Hepatocyte (in vitro differentiated cells): Measurements from ENCODE around the gene CCER1. TPM values are rescaled to one million over a fixed set of nuclear protein-coding genes. Genes with fewer than 3 reads are reported as not detected.

Experiments
- DNase-seq: peaks from one replicate; pipeline ENCODE4 v3.0.0-alpha.2; 2016; ENCODE audit warnings: low spot score
- H2AFZ ChIP-seq: fragments of 200-600 bp; sonication (generic); 2 replicates; pipeline ENCODE4 v1.6.0; 2016; ENCODE audit warnings: antibody characterized with exemption, mild to moderate bottlenecking
- H3K27ac ChIP-seq: fragments of 200-600 bp; sonication (generic); 2 replicates; pipeline ENCODE4 v1.5.1; 2016; ENCODE audit warnings: mild to moderate bottlenecking
- H3K27me3 ChIP-seq: fragments of 200-600 bp; sonication (generic); 2 replicates; pipeline ENCODE4 v1.6.1; 2016
- H3K36me3 ChIP-seq: fragments of 200-600 bp; sonication (generic); replicated peaks from 2 replicates; pipeline ENCODE4 v1.5.1; 2016; ENCODE audit warnings: low read depth; ENCODE audit not compliant: insufficient read depth
- H3K4me1 ChIP-seq: fragments of 200-600 bp; sonication (generic); 2 replicates; pipeline ENCODE4 v1.5.1; 2016; ENCODE audit warnings: mild to moderate bottlenecking, moderate library complexity; ENCODE audit not compliant: insufficient read depth
- H3K4me2 ChIP-seq: fragments of 200-600 bp; sonication (generic); 2 replicates; pipeline ENCODE4 v1.6.0; 2016
- H3K4me3 ChIP-seq: fragments of 200-600 bp; sonication (generic); 2 replicates; pipeline ENCODE4 v1.5.1; 2016; ENCODE audit warnings: mild to moderate bottlenecking
- H3K79me2 ChIP-seq: fragments of 200-600 bp; sonication (generic); 2 replicates; pipeline ENCODE4 v1.6.0; 2017; ENCODE audit warnings: mild to moderate bottlenecking
- H3K9me2 ChIP-seq: fragments of 200-600 bp; sonication (generic); replicated peaks from 2 replicates; pipeline ENCODE4 v1.6.0; 2017; ENCODE audit warnings: mild to moderate bottlenecking; ENCODE audit not compliant: insufficient read depth
- H3K9me3 ChIP-seq: fragments of 200-600 bp; sonication (generic); 2 replicates; pipeline ENCODE4 v1.5.1; 2016; ENCODE audit warnings: low read depth, mild to moderate bottlenecking
- H4K20me1 ChIP-seq: fragments of 200-600 bp; sonication (generic); 2 replicates; pipeline ENCODE4 v1.6.0; 2016; ENCODE audit warnings: mild to moderate bottlenecking; ENCODE audit not compliant: insufficient read depth, poor library complexity, severe bottlenecking
- CTCF ChIP-seq: fragments of 200-600 bp; sonication (generic); IDR thresholded peaks from 2 replicates; pipeline ENCODE4 v1.5.1; 2016; ENCODE audit warnings: antibody characterized with exemption, mild to moderate bottlenecking; ENCODE audit not compliant: poor library complexity
- EZH2 ChIP-seq: fragments of 200-600 bp; sonication (generic); IDR thresholded peaks from 2 replicates; pipeline ENCODE4 v1.6.1; 2016; ENCODE audit warnings: antibody characterized with exemption, mild to moderate bottlenecking, borderline replicate concordance
- EZH2phosphoT487 ChIP-seq: fragments of 200-600 bp; sonication (generic); IDR thresholded peaks from one replicate; pipeline ENCODE4 v1.6.1; 2018; ENCODE audit warnings: antibody characterized with exemption, mild to moderate bottlenecking, low read depth, moderate library complexity; ENCODE audit not compliant: unreplicated experiment, severe bottlenecking
- WGBS: methylation state at CpG from one replicate; pipeline ENCODE4 v1.1.6; 2016; ENCODE audit warnings: low lambda C conversion rate; ENCODE audit errors: missing lambda C conversion rate; 5-methylcytosine and 5-hydroxymethylcytosine counted together
- polyA plus RNA-seq: library from polyadenylated mRNA; unstranded; fragments of >200 nt; fragmentation: Nextera tagmentation; extraction: Ambion mirVana; gene quantifications from 2 replicates; pipeline ENCODE4 v1.2.1, GENCODE V29; 2016
- total RNA-seq: library from RNA; depleted of rRNA; stranded (reverse); fragments of >200 nt; gene quantifications from 2 replicates; pipeline ENCODE4 v1.2.3, GENCODE V29; 2014

Gene CCER1
- total and polyA plus RNA-seq, 2 experiments from 2014 or later, result not detected

- Histone ChIP-seq H3K27me3 (no peaks in the 10 kb centered on the region), H3K4me1 (no peaks in the 10 kb centered on the region), H4K20me1 (no peaks in the 10 kb centered on the region), H3K36me3 (no peaks in the 10 kb centered on the region), H2AFZ (no peak overlapping the region), H3K4me3 (no peak overlapping the region), H3K79me2 (no peaks in the 10 kb centered on the region), H3K4me2 (no peak overlapping the region), H3K9me3 (no peaks in the 10 kb centered on the region), H3K9me2 (no peaks in the 10 kb centered on the region), H3K27ac (no peak overlapping the region)
- 92% methylated on average over 5 of the region's 5 CpGs for WGBS
- TF ChIP-seq CTCF, result no peak
- no peak for DNase-seq
Measured at GRCh38 chr12:90936230-90937005, 18.6 kb downstream of the CCER1 start.

DNA sequence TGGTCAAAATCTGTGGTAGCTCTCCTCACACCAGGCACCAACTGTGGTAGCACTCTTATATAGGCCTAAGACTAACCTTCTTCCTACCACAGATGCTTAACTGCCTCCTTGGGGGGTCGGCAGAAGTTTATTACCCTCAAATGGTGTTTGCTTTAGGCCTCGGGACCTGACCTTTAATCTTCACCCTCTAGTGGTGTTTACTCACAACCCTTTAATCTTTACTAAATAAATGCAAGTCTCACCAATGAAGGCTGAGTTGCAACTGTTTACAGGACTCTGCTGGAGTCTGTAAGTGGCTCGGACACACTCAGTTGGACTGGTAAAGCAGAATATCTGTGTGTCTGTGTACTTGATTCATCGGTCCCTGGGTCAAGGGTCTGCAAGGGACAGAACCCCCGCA lies 29.4 kb downstream of the CCER1 start:
- Histone ChIP-seq H3K9me3 (no peaks in the 10 kb centered on the region), H2AFZ (no peak overlapping the region), H3K9me2 (no peaks in the 10 kb centered on the region), H3K4me1 (peaks cover 3% of the 10 kb centered on the region), H3K36me3 (no peaks in the 10 kb centered on the region), H3K27ac (no peak overlapping the region), H4K20me1 (no peaks in the 10 kb centered on the region), H3K79me2 (no peaks in the 10 kb centered on the region), H3K4me2 (no peak overlapping the region), H3K27me3 (no peaks in the 10 kb centered on the region), H3K4me3 (no peak overlapping the region)
- no peak for DNase-seq
- WGBS, result 26% methylated on average over 5 of the region's 5 CpGs
- no peak for TF ChIP-seq EZH2phosphoT487
- no peak for TF ChIP-seq CTCF
- no peak for TF ChIP-seq EZH2

GRCh38 chr12:90924406-90924805 lies 30.6 kb downstream of the CCER1 start:
- DNase-seq, result no peak
- Histone ChIP-seq H3K79me2 (no peaks in the 10 kb centered on the region), H3K9me2 (no peaks in the 10 kb centered on the region), H4K20me1 (no peaks in the 10 kb centered on the region), H3K27ac (no peak overlapping the region), H3K4me3 (no peak overlapping the region), H3K4me1 (peaks cover 3% of the 10 kb centered on the region), H3K4me2 (no peak overlapping the region), H3K9me3 (no peaks in the 10 kb centered on the region), H2AFZ (no peak overlapping the region), H3K27me3 (no peaks in the 10 kb centered on the region), H3K36me3 (no peaks in the 10 kb centered on the region)
- TF ChIP-seq EZH2, result no peak
- TF ChIP-seq CTCF, result no peak
- TF ChIP-seq EZH2phosphoT487, result no peak
- 41% methylated on average over 1 of the region's 1 CpG for WGBS
